ENCODE data around the gene CNGA3.

CNGA3 gene

DNA sequence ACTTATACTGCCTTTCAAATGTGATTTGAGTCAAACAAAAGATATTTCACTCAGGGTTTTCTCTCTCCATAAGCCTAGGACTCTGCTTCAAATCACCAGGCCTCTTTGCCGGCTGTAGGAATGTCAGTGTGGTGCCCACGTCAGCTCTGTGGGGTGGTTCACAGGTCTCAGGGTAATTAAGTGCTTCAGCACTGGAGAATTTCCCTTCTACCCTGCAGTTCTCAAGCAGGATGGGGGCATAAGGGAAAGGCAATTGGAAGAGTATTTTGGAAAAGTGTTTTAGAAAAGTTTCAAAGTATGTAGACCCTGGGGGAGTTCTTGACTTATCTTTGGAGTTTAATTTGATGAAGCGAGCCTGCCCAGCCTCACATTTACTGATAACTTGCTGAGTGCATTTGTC is 9.6 kb downstream of the CNGA3 start:
- no peak for DNase-seq
- Histone ChIP-seq H3K27me3 (no peaks in the 10 kb centered on the region), H3K4me3 (ENCODE audit: low read depth, low read length) (no peak overlapping the region), H3K9me3 (no peaks in the 10 kb centered on the region), H3K4me1 (no peaks in the 10 kb centered on the region), H3K36me3 (no peaks in the 10 kb centered on the region)
- TF ChIP-seq, protein P1, sequence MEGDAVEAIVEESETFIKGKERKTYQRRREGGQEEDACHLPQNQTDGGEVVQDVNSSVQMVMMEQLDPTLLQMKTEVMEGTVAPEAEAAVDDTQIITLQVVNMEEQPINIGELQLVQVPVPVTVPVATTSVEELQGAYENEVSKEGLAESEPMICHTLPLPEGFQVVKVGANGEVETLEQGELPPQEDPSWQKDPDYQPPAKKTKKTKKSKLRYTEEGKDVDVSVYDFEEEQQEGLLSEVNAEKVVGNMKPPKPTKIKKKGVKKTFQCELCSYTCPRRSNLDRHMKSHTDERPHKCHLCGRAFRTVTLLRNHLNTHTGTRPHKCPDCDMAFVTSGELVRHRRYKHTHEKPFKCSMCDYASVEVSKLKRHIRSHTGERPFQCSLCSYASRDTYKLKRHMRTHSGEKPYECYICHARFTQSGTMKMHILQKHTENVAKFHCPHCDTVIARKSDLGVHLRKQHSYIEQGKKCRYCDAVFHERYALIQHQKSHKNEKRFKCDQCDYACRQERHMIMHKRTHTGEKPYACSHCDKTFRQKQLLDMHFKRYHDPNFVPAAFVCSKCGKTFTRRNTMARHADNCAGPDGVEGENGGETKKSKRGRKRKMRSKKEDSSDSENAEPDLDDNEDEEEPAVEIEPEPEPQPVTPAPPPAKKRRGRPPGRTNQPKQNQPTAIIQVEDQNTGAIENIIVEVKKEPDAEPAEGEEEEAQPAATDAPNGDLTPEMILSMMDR (IDR thresholded peaks at IDR 0.05; ENCODE audit: low read depth, low read length) = no peak

DNA sequence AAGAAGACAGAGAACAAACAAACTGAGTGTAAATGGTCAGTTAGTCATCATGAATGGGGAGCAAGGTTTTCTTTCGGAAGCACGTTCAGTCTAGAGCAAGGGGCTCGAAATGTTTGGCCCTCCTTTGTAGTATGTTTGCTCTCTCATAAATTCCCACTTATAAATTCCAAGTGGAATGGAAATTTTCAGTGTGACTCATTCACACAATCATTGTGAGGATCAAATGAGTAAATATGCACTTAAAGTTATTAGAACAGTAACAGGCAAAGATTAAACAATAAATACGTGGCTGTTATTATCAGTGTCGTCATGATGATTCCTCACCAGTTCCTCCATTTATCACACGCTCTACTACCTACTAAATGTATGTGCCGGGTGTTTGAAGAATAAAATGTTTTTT is 10.5 kb downstream of the CNGA3 start:
- Histone ChIP-seq H3K36me3 (no peaks in the 10 kb centered on the region), H3K9me3 (no peaks in the 10 kb centered on the region), H3K4me3 (ENCODE audit: low read depth, low read length) (no peak overlapping the region), H3K4me1 (no peaks in the 10 kb centered on the region), H3K27me3 (no peaks in the 10 kb centered on the region)
- TF ChIP-seq, protein P1 (IDR thresholded peaks at IDR 0.05; ENCODE audit: low read depth, low read length) = no peak
- DNase-seq = no peak

DNA sequence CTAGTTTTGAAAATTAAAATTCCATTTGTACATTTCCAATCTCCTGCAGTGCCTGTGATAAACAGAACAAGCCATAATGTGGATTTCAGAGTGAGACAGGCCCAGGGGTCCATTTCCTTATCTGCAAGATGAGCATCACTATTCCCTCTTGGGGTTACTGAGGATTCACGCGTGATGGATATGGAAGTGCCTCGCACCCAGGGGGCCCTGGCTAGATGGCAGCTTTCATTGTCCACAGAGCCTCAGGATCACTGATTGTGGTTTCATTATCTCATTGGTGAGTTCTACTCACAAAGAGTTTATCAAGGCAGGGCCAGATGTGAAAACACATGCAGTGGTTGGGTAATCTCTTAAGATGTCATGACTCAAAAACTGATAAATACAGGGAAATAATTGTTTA is 11.6 kb downstream of the CNGA3 start:
- Histone ChIP-seq H3K27me3 (no peaks in the 10 kb centered on the region), H3K36me3 (no peaks in the 10 kb centered on the region), H3K9me3 (no peaks in the 10 kb centered on the region)

DNA sequence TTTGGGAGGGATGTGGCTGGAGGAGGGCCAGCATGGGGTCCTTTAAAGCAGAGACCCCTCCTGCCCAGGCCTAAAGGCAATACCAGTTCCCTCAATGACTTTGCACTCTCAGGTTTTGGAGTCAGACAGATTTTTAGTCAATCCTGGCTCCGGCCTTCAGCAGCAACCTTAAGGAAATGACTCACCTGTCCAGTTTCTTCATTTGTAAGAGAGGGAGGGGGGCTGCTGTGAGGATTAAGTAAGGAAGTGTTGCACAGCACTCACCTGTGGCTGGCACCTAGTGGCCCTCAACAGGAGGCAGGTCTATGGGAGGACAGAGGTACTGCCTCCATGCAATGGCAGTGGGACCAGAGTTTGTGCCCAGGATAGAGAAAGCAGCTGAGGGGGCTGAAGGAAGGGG is 13.7 kb downstream of the CNGA3 start:
- Histone ChIP-seq H3K9me3 (no peaks in the 10 kb centered on the region), H3K27me3 (no peaks in the 10 kb centered on the region), H3K4me1 (no peaks in the 10 kb centered on the region), H3K4me3 (ENCODE audit: low read depth, low read length) (no peak overlapping the region), H3K36me3 (no peaks in the 10 kb centered on the region)
- TF ChIP-seq, protein P1 (IDR thresholded peaks at IDR 0.05; ENCODE audit: low read depth, low read length) = no peak
- DNase-seq = no peak

More for the DNA sequence above, 11.6 kb downstream of the CNGA3 start:
- Histone ChIP-seq H3K4me1 (no peaks in the 10 kb centered on the region), H3K4me3 (ENCODE audit: low read depth, low read length) (no peak overlapping the region)
- DNase-seq = no peak
- TF ChIP-seq, protein P1 (IDR thresholded peaks at IDR 0.05; ENCODE audit: low read depth, low read length) = no peak

DNA sequence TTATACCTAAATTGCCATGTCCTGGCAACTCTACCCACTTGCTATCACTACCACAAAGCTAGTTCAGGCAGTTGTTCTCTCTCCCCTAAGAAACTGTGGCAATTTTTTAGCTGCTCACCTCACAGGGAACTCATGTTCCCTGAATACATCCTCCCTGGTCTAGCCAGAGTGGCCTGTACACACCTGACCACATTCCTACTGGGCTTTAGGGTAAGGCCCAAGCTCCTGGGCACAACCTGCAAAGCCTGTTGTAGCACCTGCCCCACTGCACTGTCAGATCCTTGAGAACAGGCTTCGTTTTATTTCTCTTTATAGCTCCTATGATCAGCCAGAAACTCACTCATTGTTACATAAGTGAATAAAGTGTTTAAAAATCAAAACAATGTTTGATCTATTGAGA is 21.5 kb downstream of the CNGA3 start:
- TF ChIP-seq, protein P1 (IDR thresholded peaks at IDR 0.05; ENCODE audit: low read depth, low read length) = no peak
- no peaks in the 10 kb centered on the region for H3K4me1 ChIP-seq

DNA sequence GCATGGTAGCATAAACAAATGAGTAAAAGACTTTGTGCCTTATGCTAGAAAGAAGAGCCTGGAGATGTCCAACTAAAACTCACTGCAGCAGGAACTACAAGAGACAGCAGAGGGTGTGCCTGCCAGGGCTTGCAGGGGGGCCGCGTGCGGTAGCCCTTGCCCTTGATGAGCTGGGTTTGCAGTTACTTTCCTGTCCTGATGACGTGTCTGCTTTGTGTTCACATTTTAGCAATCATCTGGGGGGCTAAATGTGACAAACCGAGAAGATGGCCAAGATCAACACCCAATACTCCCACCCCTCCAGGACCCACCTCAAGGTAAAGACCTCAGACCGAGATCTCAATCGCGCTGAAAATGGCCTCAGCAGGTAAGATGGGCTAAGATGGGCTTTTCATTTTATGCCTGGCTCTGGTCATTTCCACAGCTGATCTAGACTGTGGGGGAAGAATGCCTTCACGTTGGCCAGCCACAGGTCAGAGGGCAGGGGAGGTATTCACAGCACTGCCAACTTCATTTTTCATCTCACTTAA is 23.5 kb downstream of the CNGA3 start:
- Histone ChIP-seq H3K36me3 (no peaks in the 10 kb centered on the region), H3K9me3 (no peaks in the 10 kb centered on the region), H3K27me3 (no peaks in the 10 kb centered on the region), H3K4me1 (no peaks in the 10 kb centered on the region), H3K4me3 (ENCODE audit: low read depth, low read length) (no peak overlapping the region)
- TF ChIP-seq, protein P1 (IDR thresholded peaks at IDR 0.05; ENCODE audit: low read depth, low read length) = no peak
- no peak for DNase-seq

More for the DNA sequence above, 21.5 kb downstream of the CNGA3 start:
- Histone ChIP-seq H3K36me3 (no peaks in the 10 kb centered on the region), H3K4me3 (ENCODE audit: low read depth, low read length) (no peak overlapping the region), H3K9me3 (no peaks in the 10 kb centered on the region), H3K27me3 (no peaks in the 10 kb centered on the region)
- DNase-seq = no peak
